ENCODE measurements around the gene SH2D3C. TPM values are rescaled to one million over a fixed set of nuclear protein-coding genes. Genes with fewer than 3 reads are reported as not detected.

SH2D3C gene
- total RNA-seq, 1 donor from 2014 or later: 77.6 TPM

- intact Hi-C loops (cut with micrococcal nuclease): no loop called here
Observed at GRCh38 chr9:127808347-127809001, 30.0 kb upstream of the SH2D3C start.

- intact Hi-C loops (cut with micrococcal nuclease): no loop called here
Observed at GRCh38 chr9:127806871-127807270, 28.4 kb upstream of the SH2D3C start.

GRCh38 chr9:127805620-127806019, 27.2 kb upstream of the SH2D3C start:
- intact Hi-C loops (cut with micrococcal nuclease): no loop called here

- intact Hi-C loops (cut with micrococcal nuclease): loop anchor here (1.0 to 5.0 kb wide), 4 partner anchors 64 to 351 kb away; partner anchors contain the start of gene ST6GALNAC6
Observed at GRCh38 chr9:127803507-127804352, 25.3 kb upstream of the SH2D3C start.

- intact Hi-C loops (cut with micrococcal nuclease): loop anchor here (1.0 to 5.0 kb wide), 9 partner anchors 18 to 351 kb away; partner anchors contain the start of genes ST6GALNAC4, ST6GALNAC6 and TOR2A
Observed at GRCh38 chr9:127802576-127803443, 24.3 kb upstream of the SH2D3C start, which contains the start of gene FPGS. Gene FPGS (plus strand): TSS chr9:127802882. CDS start chr9:127802925, 43 bp downstream.

- intact Hi-C loops (cut with micrococcal nuclease): loop anchor here (1.0 to 5.0 kb wide), 7 partner anchors 17 to 119 kb away; partner anchors contain the start of genes ST6GALNAC4 and TOR2A
Observed at GRCh38 chr9:127801955-127802575, 23.6 kb upstream of the SH2D3C start.

GRCh38 chr9:127796852-127797370, 18.4 kb upstream of the SH2D3C start:
- intact Hi-C loops (cut with micrococcal nuclease): no loop called here

- intact Hi-C loops (cut with micrococcal nuclease): no loop called here
Observed at GRCh38 chr9:127796225-127796813, 17.9 kb upstream of the SH2D3C start.

- intact Hi-C loops (cut with micrococcal nuclease): no loop called here
Observed at GRCh38 chr9:127794001-127794791, 15.7 kb upstream of the SH2D3C start.

GRCh38 chr9:127793093-127793708, 14.7 kb upstream of the SH2D3C start:
- intact Hi-C loops (cut with micrococcal nuclease): no loop called here

GRCh38 chr9:127792417-127793031, 14.1 kb upstream of the SH2D3C start:
- intact Hi-C loops (cut with micrococcal nuclease): no loop called here

- intact Hi-C loops (cut with micrococcal nuclease): no loop called here
Observed at GRCh38 chr9:127791085-127791484, 12.6 kb upstream of the SH2D3C start.

- intact Hi-C loops (cut with micrococcal nuclease): no loop called here
Observed at GRCh38 chr9:127790094-127790855, 11.8 kb upstream of the SH2D3C start.

- intact Hi-C loops (cut with micrococcal nuclease): loop anchor here (5.0 kb wide), 3 partner anchors 338 to 1248 kb away; partner anchors contain the start of genes KYAT1, LRRC8A, MIGA2 and PTGES2
Observed at GRCh38 chr9:127789179-127789578, 10.7 kb upstream of the SH2D3C start.

GRCh38 chr9:127788337-127789011, 10.0 kb upstream of the SH2D3C start:
- intact Hi-C loops (cut with micrococcal nuclease): loop anchor here (5.0 kb wide), 3 partner anchors 339 to 1249 kb away; partner anchors contain the start of genes KYAT1, LRRC8A, MIGA2 and PTGES2

GRCh38 chr9:127786773-127787104, 8.3 kb upstream of the SH2D3C start:
- intact Hi-C loops (cut with micrococcal nuclease): loop anchor here (1.0 to 5.0 kb wide), 5 partner anchors 84 to 1251 kb away; partner anchors contain the start of genes KYAT1, LRRC8A, MIGA2 and PTGES2

Measured in T-helper 1 cell treated with Interleukin-12 subunit alpha and Interleukin-12 subunit beta and Interleukin-4 antibody, amounts not matched to agents 30 ng/mL and 1 ng/mL, for 36 hours (primary cell).